Measurements from ENCODE around the gene TMEM179.

The TMEM179 gene

DNA sequence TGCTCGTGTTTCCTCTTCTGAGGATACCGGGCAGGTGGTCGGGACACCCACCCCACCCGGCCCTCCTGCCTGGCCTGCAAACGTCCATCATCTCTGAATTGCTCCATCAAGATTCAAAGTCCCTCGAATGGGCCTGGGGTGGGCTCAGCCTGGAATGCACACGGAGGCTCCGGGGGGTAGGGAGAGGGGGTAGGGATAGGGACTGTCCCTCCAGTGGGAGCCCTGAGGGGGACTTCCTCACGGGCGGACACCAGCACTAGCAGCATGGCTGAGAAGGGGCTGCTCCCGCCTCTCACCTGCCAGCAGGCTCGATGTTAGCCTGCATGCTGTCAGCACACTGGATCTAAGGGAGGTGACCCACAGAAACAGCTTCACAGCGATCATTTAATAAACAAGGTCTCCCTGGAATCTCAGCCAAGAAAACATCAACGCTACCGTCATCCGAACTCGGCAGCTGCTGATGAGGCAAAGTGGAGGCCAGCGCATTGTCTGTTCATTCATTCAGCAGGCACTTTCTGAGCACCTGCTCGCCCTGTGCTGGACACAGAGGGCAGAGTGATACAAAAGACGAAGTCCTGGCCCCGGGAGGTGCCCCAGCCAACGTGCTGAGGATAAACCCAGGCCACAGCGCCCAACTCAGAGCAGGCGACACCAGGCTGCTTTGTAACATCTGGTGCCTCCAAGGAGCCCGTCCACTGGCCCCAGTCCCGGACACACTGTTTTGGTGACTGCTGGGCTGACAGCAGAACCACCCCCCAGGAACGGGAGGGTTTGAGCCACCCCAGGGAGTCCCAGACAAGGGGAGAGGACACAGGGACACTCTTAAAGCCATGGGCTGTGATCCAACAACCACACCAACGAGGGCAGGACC, 6.3 kb downstream of the TMEM179 start:
- DNase-seq = peak; percentile 8

DNA sequence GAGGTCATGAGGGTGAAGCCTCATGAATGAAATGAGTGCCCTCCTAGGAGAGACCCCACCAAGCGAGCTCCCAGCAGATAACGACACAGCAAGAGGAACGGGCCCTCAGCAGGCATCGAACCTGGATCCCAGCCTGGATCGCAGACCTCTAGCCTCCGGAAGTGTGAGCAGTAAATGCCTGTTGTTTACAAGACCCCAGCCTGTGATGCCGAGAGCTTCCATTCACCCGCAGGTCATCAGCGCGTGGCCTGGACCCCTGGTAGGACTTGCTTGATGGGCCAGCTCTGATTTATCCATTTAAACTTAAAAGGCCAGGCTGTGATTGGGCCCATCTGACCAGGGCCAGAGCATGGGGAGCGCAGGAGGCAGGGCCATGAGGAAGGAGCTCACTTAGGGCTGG, 7.0 kb downstream of the TMEM179 start:
- no peak for DNase-seq

DNA sequence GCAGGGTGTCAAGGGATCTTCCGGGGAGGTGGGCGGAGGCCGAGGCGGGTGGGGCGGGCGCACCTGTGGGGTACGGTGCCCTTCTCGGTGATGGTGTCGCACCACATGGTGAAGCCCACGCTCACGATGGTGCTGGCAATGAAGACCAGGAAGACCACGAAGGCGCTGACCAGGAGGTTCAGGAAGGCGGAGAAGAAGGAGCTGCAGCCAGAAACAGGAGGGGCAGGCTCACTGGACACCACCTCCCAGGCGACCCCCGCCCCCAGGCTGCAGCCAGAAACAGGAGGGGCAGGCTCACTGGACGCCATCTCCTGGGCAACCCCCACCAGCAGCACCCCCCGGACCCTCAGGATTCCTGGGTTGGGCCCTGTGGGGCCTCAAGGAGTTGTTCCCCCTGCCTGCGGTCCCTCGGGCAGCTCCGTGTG, 7.6 kb downstream of the TMEM179 start:
- DNase-seq = no peak

DNA sequence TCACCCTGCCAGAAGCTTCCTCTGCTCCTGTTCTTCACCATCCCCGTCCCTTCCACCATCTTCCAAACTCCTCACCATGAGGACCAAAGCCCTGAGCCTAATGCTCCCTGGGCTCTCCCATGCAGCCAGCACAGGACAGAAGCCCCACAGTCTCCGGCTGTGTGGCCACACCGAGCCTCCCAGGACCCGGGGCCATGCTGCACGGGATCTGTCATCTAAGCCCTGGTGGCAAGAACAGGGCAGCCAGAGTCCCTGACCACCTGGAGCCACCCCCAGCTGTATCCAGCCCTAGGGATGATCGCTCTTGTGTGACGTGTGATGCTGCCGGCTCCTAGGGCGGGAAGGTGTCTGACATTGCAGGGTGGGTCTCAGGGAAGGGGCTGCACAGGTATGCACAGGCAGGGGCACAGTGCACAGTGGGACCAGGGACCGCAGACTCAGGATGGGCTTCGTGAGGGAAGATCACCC, 8.1 kb downstream of the TMEM179 start:
- DNase-seq = no peak

DNA sequence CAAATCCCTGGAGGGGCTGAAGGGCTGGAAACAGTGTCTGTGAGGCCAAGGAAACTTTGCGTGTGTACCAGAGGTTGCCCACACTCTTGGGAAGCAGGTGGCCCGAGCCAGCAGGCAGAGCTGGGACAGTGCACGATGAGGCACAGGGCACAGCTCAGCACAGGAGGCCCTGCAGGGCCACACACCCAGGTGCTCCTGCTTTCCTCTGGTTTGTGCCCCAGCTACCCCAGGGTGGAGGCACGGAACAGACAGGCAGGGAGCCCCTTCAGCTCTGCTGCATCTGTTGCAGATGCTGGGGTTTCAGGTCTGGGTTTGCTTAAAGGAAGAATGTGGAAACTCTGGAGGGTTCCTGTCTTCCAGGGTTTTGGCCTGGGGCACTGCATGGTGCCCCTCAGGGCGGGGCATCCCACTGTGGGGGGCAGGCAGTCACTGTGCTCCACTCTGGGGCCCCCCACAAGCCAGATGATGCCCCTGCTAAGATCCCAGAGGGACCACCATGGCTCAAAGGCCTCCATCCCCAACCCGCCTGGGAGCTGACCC, 8.6 kb downstream of the TMEM179 start:
- no peak for DNase-seq

DNA sequence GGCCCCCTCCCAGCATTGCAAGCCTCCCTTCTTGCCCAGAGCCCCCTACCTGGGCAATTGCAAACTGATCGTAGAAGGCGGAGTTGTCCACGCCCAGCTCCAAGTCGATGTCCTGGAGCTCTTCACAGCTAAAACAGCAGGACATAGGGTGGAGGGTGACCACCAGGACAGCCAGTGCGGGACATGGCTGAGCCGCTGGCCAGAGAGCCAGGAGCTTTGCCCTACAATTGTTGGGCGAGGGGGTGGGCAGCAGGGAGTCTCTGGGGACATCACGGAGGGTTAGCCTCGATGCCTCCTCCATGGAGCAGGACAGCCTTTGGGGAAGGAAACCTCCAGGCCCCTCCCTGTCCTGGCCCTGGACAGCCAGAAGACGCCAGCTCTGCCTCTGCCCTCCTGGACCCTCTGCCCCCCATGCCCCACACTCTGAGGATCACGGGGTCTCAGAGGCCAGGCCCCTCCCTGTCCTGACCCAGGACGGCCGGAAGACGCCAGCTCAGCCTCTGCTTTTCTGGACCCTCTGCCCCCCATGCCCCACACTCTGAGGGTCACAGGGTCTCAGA, 9.4 kb downstream of the TMEM179 start:
- DNase-seq = no peak

DNA sequence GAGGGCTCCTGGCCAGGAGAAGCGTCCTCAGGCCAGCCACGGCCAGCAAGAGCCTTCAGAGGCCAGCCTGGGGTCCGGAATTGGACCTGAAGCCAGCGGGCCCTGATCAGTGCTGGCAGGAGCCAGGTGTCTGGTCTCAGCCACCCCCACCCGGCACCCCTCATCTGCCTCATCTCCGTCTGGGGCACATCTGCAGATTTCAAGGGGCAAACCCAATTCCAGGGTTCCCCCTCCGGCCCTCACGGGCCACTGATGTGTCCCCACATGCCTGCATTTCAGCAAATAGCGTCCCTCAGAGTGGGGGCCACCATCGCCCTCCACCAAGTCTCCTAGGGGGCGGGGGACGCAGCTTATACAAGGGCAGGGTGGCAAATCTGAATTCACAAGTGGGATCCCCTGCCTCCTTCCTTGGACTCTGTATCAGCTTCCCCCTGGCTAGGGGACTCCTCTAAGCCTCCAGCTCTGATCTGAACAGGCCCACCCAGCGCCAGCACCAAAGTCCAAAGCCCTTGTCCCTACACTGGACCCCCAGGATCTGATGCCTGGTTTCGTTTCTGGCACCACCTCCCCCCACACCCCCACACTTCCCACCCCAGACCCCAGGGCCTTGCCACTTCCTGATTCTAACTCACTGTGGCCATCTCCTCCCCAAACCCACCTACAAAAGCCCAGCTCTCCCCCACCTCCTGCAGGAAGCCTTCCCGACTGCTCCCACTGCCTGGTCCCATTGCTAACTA, 10.1 kb downstream of the TMEM179 start:
- no peak for DNase-seq

DNA sequence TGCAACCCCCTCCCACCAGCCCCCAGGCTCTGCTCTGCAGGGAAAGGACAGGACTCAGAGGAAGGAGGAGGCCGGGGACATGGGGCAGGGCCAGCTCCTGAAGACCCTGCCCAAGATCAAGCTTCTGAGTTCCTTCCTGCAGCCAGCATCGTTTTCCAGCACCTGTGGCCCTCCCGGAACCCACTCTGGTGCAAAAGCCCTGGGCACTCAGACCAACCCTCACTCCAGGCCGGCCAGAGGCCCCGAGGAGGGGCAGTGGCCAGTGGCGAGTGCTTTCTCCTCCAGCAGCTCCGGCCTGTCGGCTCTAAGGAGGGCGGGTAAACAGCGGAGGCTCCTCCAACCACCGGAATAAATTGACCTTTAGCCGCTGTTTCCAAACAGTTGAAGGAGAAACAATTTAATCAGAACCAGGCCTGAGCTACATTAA, 10.8 kb downstream of the TMEM179 start:
- no peak for DNase-seq

DNA sequence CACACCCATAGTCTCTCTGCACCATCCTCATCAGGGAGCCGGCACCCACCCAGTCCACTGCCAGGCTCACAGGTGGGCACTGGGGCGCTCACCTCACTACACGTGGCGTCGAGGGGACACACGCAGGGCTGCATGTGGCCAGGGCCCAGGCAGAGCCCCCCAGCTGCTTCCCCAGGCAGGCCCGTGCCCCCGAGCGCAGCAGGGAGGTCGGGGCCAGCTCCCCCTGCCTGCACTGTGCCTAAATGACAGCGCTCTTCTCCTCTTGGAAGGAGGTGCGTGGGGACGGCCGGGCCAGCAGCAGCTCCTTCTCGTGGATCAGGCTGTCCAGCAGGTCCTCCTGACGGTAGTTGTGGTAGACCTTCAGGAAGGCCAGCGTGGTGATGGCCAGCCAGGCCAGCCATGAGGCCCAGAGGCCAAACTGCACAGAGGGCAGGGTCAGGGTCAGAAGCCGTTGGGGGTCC, 11.3 kb downstream of the TMEM179 start:
- DNase-seq = no peak

DNA sequence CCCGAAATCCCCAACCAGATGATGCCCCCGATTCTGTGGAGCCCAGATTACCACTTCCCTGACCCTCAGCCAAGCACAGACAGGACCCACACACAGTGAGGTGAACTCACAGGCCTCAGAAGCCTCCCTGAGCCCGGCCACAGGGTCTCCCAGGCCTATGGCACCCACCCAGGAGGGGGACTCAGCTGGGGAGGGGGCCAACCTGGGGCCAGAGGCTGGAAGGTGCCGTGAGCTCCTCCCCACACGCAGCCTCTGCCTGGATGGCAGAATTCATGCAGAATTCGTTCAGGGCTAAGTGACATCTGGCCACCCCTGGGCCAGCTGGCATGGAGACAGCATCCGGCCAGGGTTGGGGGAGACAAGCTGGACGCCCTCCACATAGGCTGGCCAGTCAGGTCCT, 11.8 kb downstream of the TMEM179 start:
- DNase-seq = no peak

DNA sequence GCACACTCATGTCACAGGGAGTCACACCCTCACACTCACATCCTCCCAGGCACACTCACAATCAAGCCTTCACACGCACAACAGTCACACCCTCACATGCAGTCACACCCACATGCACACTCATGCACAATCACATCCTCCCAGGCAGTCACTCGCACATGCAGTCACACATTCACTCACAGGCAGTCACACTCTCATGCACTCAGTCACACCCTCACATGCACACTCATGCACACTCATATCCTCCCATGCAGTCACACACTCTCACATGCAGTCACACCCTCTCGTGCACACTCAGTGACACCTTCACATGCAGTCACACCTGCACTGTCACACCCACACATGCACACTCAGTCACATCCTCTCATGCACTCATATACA, 12.3 kb downstream of the TMEM179 start:
- no peak for DNase-seq

DNA sequence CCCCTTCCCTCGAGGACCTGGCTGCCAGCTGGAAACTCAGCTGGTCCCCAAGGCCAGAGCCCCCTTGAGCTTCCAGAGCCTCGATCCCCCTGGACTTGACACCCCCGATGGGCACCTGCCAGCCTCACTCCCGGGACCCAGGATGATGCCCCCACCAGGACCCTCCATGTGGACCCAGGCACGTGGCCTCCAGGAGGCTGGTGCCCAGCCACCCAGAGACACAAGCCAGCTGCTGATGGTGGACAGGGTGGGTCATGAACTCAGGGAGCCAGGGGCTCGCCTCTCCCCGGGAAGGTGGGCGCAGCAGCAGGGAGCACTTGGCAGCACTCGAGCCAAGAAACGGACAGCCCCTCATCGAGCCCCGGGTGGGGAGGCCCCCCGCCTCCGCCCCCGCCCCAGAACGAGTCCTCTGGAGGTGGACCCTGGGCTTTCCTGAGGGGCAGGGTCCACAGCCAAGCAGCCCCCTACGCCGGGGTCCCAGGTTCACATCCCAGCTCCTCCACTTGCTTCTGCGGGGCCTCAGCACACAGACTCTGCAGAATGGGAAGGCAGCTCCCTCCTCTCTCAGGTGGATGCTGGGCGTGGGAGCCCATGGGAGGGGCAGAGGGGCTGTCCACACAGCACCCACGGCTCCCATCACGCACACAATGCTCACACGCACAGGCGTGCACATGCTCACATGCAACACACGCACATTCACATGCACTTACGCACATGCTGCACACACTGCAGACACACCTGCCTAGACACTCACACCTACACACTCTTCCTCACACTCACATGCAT, 12.9 kb downstream of the TMEM179 start:
- no peak for DNase-seq

DNA sequence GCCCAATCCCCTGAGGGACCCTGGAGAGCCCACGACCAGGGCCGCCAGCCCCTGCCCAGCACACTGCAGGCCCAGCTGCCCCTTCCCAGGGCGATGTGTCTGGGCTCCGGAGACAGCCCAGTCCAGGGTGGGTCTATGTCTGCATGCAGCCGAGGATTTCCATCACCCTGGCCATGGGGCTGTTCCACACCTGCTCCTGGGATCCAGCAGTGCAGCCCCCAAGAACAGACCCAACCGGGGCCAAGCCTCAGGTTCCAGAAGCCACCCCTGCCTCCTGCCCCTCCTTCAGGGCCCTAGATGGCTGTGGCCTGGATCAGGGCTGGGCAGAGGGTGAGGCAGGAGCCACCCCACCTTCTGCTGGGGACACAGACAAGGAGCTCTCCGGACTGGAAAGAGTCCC, 13.5 kb downstream of the TMEM179 start:
- no peak for DNase-seq

DNA sequence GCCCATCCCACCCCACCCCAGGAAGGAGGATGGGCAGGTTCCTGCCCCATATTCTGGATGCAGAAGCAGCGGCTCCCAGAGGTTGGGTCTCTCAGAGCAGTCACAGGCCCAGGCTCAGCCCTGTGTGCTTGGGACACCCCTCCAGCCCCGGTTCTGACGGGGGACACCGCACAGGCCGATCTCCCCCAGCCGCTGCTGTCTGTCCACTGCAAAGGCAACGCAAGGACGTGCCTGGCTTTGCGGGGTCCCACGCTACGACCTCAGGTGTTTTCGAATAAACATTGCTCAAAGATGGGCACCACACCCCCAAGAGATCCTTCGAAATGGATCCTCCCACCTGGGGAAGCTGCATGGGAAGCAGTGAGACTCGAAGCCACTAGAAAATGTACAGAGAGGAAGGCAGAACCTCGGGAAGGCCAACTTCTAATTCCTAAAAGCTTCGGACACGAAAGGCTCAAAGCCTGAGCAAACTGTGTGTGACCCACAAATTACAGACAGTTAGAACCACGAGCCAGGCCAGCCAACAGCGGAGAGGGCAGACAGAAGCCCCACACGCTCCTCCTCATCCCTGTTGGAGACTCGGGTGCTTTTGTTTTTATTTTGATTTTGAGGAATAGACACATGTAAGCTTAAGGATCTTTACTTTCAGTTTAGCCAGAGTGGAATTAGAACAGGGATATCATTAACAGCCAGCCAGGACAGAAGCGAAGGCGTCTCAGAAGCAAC, 14.2 kb downstream of the TMEM179 start:
- no peak for DNase-seq

DNA sequence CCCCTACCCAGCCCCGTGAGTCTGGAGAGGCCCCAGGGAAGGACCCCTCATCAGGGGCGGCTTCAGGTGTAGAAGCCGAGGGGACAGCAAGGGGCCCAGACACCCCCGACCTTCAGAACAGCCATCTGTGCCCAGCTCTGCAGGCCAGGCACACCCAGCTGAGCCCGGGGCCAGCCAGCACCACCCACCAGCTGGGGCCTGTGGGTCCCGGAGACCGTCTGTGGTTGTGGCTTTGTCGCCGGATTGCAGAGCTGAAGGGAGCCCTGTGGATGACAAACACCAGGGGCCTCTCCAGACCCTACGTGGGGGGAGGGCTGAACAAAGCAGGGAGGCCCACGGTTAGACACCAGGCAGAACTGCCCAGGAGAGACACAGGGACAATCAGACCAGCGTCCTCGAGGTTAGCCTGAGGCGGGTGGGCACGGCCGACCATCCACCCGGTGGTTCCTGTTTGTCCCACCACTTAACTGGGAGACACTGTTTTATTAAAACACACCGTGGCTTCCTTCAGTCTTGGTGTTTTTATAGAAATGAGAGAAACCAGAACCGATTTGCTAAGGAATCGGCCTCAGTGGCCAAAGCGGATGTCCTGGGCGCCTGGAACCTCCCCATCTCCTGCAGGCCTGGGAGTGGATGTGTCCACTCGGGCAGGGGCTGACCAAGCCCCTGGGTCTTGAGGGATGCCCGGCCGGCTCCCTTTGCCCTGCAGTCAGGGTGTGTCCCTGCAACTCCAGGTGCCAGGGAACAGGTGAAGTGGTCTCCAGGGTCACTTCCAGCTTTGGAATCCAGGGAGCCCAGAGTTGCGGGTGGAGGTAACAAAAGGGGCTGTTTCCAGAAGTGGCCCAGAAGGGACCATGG, 15.0 kb downstream of the TMEM179 start:
- DNase-seq = no peak

DNA sequence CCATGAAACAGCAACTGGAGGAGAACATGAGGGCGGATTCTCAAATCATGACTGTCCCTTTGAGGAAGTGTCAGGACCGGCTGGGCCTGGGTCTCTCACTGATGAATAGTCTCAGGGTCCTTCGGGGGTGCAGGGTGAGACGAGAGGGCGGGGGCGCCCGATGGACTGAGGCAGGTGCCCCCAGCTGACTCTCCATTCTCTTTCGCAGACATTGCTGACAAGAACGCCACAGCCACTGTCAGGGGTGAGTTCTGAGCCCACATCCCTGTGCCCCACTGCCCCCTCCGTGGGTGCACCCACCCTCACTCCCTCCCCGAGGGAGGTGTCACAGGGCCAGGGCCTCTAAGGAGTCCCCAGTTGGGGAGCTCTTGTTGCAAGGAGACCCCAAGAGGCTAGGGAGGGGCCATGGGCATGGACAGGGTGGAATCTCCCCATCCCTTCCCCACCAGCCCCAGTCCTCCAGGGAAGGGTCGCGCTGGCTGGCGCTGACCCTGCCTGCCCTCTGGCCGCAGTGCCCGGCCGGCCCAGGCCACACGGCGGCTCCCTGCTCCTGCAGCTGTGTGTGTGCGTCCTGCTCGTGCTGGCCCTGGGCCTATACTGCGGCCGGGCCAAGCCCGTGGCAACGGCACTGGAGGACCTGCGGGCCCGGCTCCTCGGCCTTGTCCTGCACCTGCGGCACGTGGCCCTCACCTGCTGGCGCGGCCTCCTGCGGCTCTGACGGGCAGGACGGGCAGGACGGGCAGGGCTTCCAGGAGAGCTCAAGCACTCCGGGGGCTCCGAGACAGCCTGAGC, 16.3 kb downstream of the TMEM179 start:
- DNase-seq = no peak

DNA sequence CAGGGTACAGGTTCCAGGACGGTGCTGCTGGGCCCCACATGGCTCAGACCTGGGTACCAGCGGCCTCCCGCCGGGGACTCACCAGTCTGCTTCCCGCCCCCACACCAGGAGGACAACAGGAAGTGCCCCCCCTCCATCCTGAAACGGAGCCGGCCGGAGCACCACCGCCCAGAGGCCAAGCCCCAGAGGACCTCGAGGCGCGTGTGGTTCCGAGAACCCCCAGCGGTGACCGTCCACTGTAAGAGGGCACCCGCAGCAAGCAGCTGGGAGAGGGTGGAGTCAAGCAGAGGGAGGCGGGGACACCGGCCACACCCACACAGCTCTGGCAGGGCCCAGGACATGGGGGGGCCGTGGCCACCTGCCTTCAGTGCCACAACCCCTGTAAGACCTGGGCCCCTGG, 16.9 kb downstream of the TMEM179 start:
- DNase-seq = no peak

DNA sequence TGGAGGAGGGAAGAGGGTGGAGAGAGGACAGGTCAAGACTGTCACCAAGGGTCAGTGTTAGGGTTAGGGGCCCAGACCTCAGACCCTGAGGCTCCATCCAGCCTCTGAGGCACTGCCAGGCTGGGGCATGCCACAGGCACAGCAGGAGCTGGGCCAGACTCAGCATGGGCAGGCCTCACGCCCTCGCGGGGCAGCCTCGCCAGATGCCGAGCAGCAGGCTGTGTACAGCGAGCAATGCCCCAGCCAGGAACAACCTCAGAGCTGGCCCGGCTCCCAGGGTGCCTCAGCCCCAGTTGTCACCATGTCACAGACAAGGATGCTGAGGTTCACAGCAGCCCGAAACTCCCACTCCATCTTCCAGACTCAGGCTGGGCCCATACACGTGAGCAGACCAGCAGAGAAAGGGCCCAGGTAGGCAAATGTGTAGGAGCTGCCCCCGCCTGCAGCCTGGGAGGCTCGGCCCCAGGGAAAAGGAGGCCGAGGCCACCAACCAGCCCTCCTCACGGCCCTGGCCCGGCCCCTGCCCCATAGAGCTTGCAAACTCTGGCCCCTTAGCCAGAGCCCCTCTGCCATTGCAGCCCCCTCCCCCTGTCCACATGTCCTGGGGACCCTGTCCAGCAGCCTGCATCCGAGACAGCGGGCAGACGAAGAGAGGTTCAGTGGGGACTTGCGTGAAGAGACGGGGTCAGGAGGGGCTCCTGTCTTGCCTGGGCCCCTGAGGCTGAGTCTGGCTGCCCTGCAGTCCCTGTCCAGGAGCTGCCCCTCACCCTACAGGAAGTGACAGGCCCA, 17.5 kb downstream of the TMEM179 start:
- no peak for DNase-seq

All from midbrain (tissue), 1 donor.